SIG-M5 treated with dmso at 0.1 percent for 504 hours (cell line): ENCODE data around the gene EIF6.
A peak's percentile ranks its signal among the peaks of the same experiment; 100 is the strongest.

ENCODE experiments used
- DNase-seq: peaks from one replicate; lab custom pipeline; 2025; ENCODE audit not compliant: unreplicated experiment; lab: John Stamatoyannopoulos, UW

EIF6 gene

DNA sequence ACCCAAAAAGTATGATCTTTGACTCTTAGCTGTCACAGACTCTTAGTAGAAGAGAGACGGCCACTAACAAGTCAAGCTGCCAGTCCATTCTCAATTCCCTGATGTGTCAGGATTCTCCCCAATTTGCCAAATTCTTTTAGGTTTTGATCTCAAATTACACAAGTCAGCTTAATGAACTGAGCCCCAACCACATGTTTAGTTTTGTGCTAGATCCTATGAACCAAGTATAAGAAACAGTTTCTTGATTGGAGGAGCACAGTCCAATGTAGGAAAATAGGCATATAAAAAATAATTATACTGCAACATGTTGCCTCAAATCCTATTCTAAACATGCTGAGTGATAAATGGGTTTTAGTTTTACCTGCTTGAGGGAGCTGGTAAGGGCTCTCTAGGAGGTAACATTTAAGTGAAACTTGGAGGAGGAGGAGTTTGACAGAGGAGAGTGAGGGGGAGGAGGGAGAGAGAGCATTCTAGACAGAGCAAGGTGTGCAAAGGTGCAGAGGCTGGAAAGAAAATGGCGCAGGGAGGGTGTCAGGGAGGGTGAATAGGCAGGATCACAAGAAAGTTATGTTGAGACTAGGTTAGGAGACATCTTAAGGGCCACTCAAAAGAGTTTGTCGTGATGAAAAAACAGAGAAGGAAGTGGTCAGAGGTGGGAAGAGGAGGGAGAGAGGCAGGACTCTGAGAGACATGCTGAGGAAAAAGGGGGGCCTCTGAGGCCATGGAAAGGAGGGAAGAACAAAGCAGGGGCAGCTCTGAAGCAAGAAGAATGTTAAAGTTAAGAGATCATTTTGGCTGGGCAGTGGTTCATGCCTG lies 30.5 kb upstream of the EIF6 start:
- no peak for DNase-seq

DNA sequence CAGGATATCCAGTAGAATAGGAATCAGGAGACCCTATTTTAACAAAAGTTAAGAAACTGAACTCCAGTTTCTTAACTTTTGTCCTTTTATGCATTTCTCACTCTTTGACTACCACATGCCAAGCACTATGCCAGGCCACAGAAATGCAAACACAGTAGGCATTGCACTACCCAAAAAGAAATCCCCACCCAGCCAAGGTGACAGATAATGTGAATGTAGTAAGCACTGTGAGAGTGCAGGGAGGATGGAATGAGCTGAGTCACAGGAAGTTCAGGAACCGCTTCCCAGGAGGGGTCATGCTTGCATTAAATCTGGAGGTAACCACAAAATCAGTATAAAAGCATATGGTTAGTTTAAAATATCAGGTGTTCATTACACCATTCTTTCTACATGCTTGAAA lies 27.7 kb upstream of the EIF6 start:
- DNase-seq, result no peak

DNA sequence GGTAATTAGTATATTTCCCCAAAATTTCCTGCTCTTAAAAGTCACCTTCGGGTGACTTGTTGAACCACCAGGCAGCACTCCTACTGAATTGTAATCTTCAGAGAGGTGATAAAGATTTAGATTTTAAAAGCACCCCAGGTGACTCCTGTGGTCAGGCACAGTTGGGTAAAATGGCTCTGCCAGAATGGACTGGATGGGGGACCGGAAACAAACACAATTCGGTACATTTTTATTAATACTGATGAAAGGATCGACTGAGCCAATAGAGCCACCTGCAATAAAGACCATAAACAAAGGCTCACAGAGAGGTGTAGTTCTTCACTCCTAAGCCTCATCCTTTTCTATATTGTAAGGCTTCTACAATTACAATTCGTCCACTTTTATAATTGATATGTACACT lies 27.2 kb upstream of the EIF6 start:
- DNase-seq, result no peak

- DNase-seq, result no peak
These were observed 26.8 kb upstream of the EIF6 start for GRCh38 chr20:35311409-35311808.

DNA sequence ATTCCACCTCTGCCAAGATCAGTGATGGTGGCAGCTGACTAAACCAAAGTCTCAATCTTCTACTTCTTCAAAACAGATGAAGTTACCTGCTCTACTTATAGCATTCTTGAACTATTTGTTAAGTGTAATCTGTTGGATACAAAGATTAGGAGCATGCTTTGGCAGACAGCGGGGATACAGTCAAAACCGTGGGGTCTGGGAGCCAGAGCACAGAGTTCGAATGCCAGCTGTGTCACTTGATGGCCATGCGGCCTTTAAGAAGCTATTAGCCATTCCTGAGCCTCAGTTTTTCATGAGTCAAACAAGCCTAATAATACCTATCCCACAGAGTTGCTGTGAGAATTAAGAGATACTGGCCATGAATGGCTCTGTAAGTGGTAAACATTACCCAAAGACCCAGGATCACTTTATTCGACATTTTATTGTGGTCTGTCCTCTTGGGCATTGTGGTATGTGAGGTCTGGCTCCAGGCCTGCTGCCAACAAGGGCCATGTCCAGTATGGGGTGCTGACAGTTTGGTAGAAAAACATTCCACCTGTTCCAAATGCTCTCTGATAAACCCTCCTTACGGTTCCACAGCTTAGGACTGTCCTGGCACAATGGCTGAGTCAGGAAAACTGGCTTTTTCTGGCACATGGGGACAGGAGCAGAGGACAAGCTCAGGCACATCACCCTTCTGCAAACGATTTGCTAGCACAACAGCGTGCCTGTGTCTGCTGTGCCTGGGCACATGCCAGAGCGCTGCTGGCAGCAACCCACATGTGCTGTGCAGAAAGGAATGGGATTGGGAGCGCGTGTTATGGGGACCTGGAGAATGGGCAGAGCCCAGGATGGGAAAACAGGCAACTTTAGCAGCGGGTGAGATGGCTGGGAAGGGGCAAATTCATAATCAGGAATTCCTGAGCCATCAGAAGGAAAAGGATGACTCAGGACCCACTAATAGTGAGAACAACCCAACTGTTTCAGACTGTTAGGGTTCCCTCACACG lies 23.4 kb upstream of the EIF6 start:
- DNase-seq, result no peak

GRCh38 chr20:35306931-35307517 lies 22.5 kb upstream of the EIF6 start:
- DNase-seq, result peak; percentile 58

DNA sequence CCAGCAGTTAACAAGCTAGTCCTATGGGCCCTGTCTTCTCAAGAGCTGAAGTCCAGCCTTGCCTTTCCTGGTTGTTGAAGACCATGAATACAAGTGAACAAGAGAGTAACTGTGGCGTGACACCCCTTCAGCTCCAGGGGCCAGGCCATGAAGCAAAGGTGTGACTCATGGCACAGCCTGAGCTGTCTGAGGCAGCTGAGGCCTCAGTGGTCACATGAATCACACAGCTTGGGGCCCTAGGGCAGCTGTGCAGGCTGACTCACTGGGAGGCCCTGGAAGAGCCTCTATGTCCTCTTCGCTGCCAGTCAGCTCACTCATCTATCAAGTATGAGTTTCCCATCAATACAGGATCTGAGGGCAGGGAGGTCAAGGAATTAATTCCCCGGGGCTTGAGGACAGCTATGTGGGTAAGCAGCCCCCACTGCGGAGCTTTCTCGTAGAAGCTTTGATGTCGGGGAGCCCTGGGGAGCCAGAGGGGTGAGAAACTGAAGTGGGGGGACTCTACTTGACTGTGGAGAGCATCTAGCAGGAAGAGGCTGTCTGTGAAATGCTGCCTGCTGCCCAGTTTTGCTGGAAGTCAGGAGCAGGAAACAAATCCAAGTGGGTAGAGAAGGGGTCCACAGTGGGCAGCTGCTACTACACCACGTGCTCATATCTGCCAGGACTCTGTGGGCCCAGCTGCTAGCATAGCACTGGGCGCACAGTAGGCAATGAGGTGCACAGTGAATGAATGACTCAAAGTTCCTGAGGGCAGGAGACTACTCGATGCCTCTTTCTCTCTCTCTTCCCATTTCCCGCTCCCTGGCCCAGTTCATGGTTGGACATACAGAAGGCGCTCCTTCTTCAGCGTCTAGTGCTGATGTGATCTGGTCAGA lies 21.3 kb upstream of the EIF6 start:
- peak; percentile 90 for DNase-seq

DNA sequence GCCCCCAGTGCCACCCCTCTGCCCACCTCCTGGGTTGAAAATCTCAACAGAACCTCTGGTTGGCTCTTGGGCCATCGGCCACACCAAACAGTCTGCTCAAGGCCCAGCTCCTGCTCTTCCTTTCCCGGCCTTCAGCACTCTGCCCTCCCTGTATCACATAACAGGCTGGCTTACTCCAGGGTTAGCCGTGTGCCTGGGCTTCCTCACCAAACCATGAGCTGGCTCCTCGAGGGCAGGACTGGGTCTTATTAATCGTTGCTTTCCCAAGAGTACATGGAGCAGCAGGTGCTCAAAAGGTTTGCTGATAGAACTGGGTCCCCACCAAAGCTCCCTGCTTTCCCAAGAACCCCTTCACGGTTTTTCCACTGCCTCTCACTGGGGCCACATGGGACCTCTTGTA lies 20.4 kb upstream of the EIF6 start:
- DNase-seq, result no peak

DNA sequence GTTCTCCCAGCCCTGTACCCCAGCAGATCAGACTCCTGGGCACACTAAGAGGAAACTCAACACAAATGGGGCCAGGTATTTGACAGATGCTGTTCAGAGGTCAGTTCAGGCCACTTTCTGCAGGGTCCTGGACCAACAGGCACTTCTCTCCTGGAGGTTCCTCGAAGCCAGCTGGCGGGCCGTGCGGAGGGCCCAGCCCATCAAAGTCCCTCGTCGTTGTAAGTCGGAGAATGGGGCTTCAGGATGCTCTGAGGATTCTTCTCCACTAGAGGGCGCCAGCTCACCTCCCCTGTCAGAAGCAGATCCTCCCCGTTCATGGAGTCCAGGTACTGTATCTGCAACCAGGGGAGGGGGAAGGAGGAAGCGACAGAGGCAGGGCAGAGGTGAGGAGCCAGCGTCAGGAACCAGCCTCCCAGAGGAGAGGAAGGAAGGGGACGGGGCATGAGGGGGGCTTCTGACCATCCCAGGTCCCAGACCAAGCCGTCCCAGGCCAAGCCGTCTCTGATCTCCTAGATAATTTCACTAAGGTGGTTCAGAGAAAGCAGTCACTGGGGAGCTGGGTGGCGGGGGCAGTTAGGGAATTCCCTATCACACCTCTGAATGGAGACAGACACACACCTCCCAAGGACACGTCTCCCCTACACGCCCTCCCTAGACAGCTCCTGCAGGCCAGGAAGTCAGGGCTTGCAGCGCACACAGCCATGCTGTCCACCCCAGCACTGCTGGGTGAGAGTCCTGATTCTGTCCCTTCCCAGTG lies 19.3 kb upstream of the EIF6 start:
- DNase-seq, result peak; percentile 85

DNA sequence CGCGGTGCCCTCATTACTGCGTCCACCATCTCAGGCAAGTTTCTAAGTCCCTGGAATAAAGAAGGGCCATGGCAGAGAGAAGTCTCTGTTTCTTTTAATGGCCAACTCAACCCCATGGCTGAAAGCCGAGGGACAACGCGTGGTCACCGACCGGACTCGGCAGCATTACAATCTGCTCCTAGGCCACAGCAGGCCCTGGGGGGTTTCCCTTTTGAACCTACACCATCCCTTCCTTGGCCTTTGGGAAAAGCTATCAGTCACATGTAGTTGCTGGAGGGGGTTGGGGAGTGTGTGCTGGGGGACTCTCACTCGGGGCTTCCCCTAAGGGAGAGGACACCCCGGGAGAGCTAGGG lies 18.8 kb upstream of the EIF6 start:
- DNase-seq, result no peak

- no peak for DNase-seq
These were observed 18.1 kb upstream of the EIF6 start for GRCh38 chr20:35302421-35303335.

GRCh38 chr20:35301426-35301825 lies 16.9 kb upstream of the EIF6 start:
- DNase-seq, result no peak

DNA sequence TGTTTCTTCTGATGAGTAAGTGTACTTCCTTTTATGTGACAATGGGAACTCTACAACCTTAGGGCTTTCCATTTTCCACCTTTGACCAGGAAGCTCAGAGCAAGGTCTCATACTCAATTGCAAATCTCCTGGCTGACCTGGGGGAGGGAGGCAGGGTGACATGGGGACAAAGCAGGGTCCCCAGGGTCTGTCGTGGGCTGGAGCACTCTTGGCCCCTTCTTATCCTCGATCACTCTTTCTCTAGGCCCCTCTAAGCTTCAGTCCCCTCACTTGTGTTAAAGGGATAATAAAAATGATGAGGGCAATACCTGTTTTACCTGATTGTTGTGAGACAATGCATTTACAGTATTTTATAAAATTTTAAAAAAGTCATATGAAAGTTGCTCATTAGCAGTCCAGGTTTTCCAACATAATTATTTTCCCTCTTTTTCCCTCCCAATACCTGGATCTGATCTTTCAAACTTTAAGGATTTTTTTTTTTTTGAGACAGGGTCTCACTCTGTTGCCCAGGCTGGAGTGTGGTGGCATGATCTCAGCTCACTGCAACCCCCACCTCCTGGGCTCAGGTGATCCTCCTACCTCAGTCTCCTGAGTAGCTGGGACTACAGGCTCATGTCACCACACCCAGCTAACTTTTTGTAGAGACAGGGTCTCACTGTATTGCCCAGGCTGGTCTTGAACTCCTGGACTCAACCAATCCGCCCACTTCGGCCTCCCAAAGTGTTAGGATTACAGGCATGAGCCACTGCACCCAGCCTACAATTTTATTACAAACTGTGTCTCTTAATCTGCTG lies 16.1 kb upstream of the EIF6 start:
- DNase-seq, result no peak

DNA sequence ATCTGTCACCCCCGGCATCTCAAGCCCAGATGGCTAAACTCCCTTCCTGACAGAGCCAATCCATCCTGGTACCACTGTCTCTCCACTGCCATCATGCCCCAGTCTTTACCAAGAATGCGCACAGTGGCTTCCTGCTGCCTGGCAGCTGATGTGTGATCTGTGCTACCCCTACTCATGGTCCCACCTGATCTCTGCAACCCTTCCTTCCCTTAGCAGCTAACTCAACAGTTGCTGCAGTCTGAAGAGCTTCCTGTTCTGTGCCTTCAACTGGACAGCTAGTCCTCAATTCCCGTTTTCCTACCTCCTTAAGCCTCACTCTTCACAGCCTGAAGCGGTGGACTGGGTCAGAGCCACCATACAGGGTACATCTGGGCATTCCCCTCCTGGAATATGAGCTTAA lies 15.2 kb upstream of the EIF6 start:
- DNase-seq, result no peak

DNA sequence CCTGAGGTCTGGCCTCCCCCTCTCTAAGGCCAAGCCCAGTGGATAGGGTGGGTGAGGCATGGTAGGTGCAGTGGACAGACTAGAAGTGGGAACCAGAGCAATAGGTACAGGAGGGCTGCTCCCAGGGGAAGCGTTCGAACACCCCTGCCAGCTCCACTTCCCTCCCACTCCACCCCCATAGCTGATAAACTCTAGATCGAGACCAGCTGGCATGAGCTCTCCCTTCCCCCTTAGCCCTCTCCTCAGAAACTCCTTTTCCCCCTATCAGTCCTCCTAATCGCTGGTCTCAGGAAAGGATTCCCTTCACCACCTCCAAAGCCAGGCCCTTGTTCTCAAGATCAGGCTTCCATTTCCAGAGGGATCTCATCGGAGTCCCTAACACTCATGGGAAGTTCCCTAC lies 13.7 kb upstream of the EIF6 start:
- DNase-seq, result no peak

DNA sequence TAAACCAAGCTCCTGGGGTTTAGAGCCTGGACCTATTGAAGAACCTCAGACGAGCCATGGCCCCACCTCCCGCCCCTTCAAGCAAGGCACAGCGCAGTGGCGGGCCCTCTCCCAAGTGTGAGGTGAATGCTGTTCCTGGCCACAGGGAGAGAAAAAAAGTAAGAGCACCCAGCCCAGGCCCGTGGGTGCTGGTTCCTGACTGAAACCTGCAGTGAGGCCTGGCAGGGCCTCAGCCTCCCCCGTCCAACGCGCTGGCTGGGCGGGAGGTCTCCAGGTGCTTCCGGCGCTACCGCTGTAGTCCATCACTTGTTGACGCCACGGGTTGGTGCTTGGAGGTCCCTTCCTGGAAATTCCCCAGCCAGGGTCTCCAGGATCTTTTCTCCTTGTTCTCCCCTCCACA lies 13.2 kb upstream of the EIF6 start:
- no peak for DNase-seq

DNA sequence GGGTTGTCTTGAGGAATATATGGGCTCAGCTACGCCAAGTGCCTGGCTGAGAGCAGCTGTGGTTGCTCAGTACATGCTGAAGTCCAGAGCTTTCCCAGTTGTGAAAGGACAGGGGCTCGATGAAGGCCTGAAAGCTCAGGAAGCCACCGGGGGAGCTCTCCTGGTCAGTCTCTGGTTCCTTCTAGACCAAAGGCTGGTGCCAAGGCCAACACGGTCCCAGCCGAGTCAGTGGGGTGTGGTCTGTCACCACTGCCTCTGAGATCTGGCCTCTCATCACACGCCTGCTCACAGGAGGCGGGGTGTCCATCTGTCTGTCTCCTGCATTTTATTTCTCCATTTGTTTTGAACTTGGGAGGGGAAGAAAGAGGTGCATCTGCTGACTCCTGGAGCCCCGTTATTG lies 12.6 kb upstream of the EIF6 start:
- DNase-seq, result no peak

GRCh38 chr20:35296101-35296554 lies 11.6 kb upstream of the EIF6 start:
- DNase-seq, result no peak
